Measurements from ENCODE around the gene SCYL3. TPM values are rescaled to one million over a fixed set of nuclear protein-coding genes. Genes with fewer than 3 reads are reported as not detected.

Gene SCYL3
- total RNA-seq, 3 donors from 2014 or later, result 9.1 to 33.7 (median 17.4) TPM

DNA sequence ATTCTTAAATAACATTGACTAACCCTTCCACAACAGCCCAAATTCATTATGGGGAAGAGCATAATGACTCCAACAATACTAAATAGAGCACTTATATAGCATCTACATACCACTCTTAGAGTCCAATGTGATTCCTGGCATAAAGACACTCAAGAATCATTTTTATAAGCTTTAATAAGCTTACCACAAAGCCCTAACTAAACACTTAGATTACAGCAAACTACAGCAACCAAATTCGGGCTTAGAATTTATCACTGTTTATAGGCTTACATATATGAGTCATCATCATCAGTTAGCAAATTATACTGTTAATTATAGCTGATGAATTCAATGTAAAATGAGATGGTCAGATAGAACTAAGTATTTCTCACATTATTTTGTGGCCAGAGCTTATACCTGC, 7.3 kb downstream of the SCYL3 start:
- TF ChIP-seq CTCF (IDR thresholded peaks at IDR 0.05) (no peak), POLR2A (IDR thresholded peaks at IDR 0.05) (no peak), POLR2AphosphoS5 (IDR thresholded peaks at IDR 0.05) (no peak)
- Histone ChIP-seq H3K36me3 (no peaks in the 10 kb centered on the region), H3K27me3 (no peaks in the 10 kb centered on the region), H3K4me3 (no peak overlapping the region), H3K9me3 (no peaks in the 10 kb centered on the region), H3K4me1 (peaks cover 0 to 17% of the 10 kb centered on the region in 2 donors), H3K27ac (no peak overlapping the region)
- intact Hi-C loops (cut with DNase I; ENCODE audit: low total_unique reads), result no loop called here
- DNase-seq (ENCODE audit: low spot score in 2 of 2), result no peak

DNA sequence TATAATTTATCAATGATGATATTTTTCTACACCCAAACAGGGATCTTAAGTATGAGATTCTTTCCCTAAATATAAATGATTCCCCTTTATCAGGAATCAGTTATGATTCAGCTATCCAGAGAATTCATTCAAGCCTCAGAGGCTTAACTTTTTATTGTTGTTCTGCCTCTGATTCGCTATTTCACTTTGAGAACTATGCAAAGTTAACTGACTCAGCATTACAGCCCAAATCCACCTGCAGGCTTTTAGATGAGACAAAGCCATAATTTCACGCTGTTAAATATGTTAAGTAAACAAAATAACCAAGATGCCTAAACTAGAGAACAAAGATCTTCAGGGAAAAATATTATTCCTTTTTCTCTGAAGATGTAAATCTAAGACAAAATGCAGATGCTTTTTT, 8.5 kb downstream of the SCYL3 start:
- Histone ChIP-seq H3K27me3 (no peaks in the 10 kb centered on the region), H3K9me3 (no peaks in the 10 kb centered on the region), H3K27ac (no peak overlapping the region), H3K36me3 (no peaks in the 10 kb centered on the region), H3K4me3 (no peak overlapping the region), H3K4me1 (peaks cover 0 to 5% of the 10 kb centered on the region in 2 donors)
- no peak for TF ChIP-seq POLR2AphosphoS5 (IDR thresholded peaks at IDR 0.05)
- no peak for TF ChIP-seq CTCF (IDR thresholded peaks at IDR 0.05)
- no peak for TF ChIP-seq POLR2A (IDR thresholded peaks at IDR 0.05)
- no peak for DNase-seq (ENCODE audit: low spot score in 2 of 2)
- intact Hi-C loops (cut with DNase I; ENCODE audit: low total_unique reads), result no loop called here

DNA sequence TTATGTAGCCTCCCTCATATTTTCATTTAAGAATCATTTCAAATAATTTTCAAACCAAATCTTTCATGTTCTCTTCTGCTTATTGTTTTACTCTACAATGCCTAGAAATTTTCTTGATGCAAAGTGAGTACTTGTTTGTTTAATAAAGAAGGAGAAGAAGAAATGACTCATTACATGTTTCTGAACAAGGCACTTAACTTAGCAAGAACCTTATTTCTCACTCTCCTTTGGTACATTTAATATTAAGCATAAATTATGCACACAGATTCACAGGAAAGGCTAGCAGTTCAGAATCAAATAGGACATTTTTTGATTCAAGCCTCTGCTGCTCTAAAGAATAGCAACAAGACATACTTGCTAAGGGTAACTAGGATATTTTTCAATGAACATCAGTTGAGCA, 9.1 kb downstream of the SCYL3 start:
- Histone ChIP-seq H3K4me3 (no peak overlapping the region), H3K27ac (no peak overlapping the region), H3K4me1 (peaks cover 0 to 5% of the 10 kb centered on the region in 2 donors), H3K27me3 (no peaks in the 10 kb centered on the region), H3K9me3 (no peaks in the 10 kb centered on the region), H3K36me3 (no peaks in the 10 kb centered on the region)
- DNase-seq (ENCODE audit: low spot score in 2 of 2), result no peak
- TF ChIP-seq POLR2A (IDR thresholded peaks at IDR 0.05), result no peak
- no peak for TF ChIP-seq POLR2AphosphoS5 (IDR thresholded peaks at IDR 0.05)
- TF ChIP-seq CTCF (IDR thresholded peaks at IDR 0.05), result no peak
- intact Hi-C loops (cut with DNase I; ENCODE audit: low total_unique reads), result no loop called here

DNA sequence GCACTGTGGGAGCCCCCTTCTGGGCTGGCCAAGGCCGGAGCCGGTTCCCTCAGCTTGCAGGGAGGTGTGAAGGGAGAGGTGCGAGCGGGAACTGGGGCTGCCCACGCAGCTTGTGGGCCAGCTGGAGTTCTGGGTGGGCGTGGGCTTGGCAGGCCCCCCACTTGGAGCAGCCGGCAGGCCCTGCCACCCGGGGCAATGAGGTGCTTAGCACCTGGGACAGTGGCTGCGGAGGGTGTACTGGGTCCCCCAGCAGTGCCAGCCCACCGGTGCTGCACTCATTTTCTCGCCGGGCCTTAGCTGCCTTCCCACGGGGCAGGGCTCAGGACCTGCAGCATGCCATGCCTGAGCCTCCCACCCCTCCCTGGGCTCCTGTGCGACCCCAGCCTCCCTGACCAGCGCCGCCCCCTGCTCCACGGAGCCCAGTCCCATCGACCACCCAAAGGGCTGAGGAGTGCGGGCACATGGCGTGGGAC, 11.6 kb downstream of the SCYL3 start:
- Histone ChIP-seq H3K9me3 (no peaks in the 10 kb centered on the region), H3K4me3 (no peak overlapping the region), H3K27ac (no peak overlapping the region), H3K36me3 (no peaks in the 10 kb centered on the region), H3K4me1 (peaks cover 0 to 5% of the 10 kb centered on the region in 2 donors), H3K27me3 (no peaks in the 10 kb centered on the region)
- DNase-seq (ENCODE audit: low spot score in 2 of 2), result no peak
- intact Hi-C loops (cut with DNase I; ENCODE audit: low total_unique reads), result no loop called here
- no peak for TF ChIP-seq POLR2AphosphoS5 (IDR thresholded peaks at IDR 0.05)
- no peak for TF ChIP-seq CTCF (IDR thresholded peaks at IDR 0.05)
- TF ChIP-seq POLR2A (IDR thresholded peaks at IDR 0.05), result no peak

- intact Hi-C loops (cut with DNase I; ENCODE audit: low total_unique reads), result no loop called here
- DNase-seq (ENCODE audit: low spot score in 2 of 2), result no peak
- no peaks in the 10 kb centered on the region for H3K9me3 ChIP-seq
- H3K36me3 ChIP-seq, result no peaks in the 10 kb centered on the region
- H3K27me3 ChIP-seq, result no peaks in the 10 kb centered on the region
- no peak overlapping the region for H3K27ac ChIP-seq
- TF ChIP-seq POLR2AphosphoS5 (IDR thresholded peaks at IDR 0.05) (no peak), POLR2A (IDR thresholded peaks at IDR 0.05) (no peak), CTCF (IDR thresholded peaks at IDR 0.05) (no peak)
- H3K4me3 ChIP-seq, result no peak overlapping the region
- H3K4me1 ChIP-seq, result no peaks in the 10 kb centered on the region
These were observed 14.5 kb downstream of the SCYL3 start for GRCh38 chr1:169879034-169879840.
